RWPE2 (cell line): ENCODE results near the gene CARTPT.

Experiments used
- ATAC-seq: fragments of 200-7000 bp; cut with Tn5 transposase; 3 replicates; pipeline ENCODE4 v1.9.1; 2021; ENCODE audit warnings: low read depth
- DNase-seq: peaks from one replicate; pipeline ENCODE4 v3.0.0-alpha.2; 2020; ENCODE audit warnings: low spot score
- H3K27ac ChIP-seq: fragments of 450-650 bp; 2 replicates; pipeline ENCODE4 v1.5.1; 2017; ENCODE audit warnings: mild to moderate bottlenecking; ENCODE audit not compliant: poor library complexity, severe bottlenecking
- H3K27me3 ChIP-seq: fragments of 250-450 bp; sonication (Bioruptor Pico); 2 replicates; pipeline ENCODE4 v1.5.1; 2021; ENCODE audit warnings: mild to moderate bottlenecking, moderate library complexity; ENCODE audit not compliant: insufficient read depth, poor library complexity, severe bottlenecking
- H3K36me3 ChIP-seq: fragments of 250-450 bp; sonication (Bioruptor Pico); 2 replicates; pipeline ENCODE4 v1.5.1; 2020; ENCODE audit warnings: low read depth, mild to moderate bottlenecking, moderate library complexity
- H3K4me1 ChIP-seq: fragments of 250-450 bp; sonication (Bioruptor Pico); 2 replicates; pipeline ENCODE4 v1.5.1; 2021; ENCODE audit warnings: mild to moderate bottlenecking, moderate library complexity; ENCODE audit not compliant: insufficient read depth, poor library complexity, severe bottlenecking
- H3K4me3 ChIP-seq: fragments of 250-450 bp; sonication (Bioruptor Pico); 2 replicates; pipeline ENCODE4 v1.5.1; 2021; ENCODE audit warnings: mild to moderate bottlenecking, moderate library complexity; ENCODE audit not compliant: severe bottlenecking
- H3K9me3 ChIP-seq: fragments of 250-450 bp; sonication (Bioruptor Pico); 2 replicates; pipeline ENCODE4 v1.5.1; 2021; ENCODE audit warnings: mild to moderate bottlenecking, moderate library complexity; ENCODE audit not compliant: severe bottlenecking
- CTCF ChIP-seq: fragments of 450-650 bp; IDR thresholded peaks from one replicate; pipeline ENCODE4 v1.5.1; 2017; ENCODE audit warnings: mild to moderate bottlenecking, moderate library complexity; ENCODE audit not compliant: poor library complexity, severe bottlenecking

The CARTPT gene

DNA sequence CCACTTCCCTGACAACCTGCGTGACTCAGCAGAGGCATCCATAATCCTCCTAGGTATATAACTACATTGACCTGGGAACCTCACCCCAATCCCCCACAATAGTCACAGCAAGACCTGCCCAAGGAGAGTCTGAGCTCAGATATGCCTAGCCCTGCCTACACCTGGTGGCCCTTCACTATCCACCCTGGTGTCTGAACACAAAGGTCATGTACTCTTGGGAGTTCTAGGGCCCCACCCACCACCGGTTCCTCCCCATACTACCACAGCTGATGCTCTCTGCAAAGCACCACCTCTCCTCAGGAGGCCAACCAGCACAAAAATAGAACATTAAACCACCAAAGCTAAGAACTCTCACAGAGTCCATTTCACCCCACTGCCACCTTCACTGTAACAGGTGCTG lies 34.8 kb upstream of the CARTPT start:
- TF ChIP-seq CTCF: no peak
- no peak overlapping the region for H3K4me3 ChIP-seq
- H3K9me3 ChIP-seq: no peaks in the 10 kb centered on the region
- H3K27ac ChIP-seq: no peak overlapping the region
- DNase-seq (no peak), ATAC-seq (no peak)
- no peaks in the 10 kb centered on the region for H3K4me1 ChIP-seq
- no peaks in the 10 kb centered on the region for H3K36me3 ChIP-seq
- peaks cover 9% of the 10 kb centered on the region for H3K27me3 ChIP-seq

- peaks cover 29% of the 10 kb centered on the region for H3K27me3 ChIP-seq
- no peak overlapping the region for H3K27ac ChIP-seq
- no peak overlapping the region for H3K4me3 ChIP-seq
- no peaks in the 10 kb centered on the region for H3K4me1 ChIP-seq
- ATAC-seq (no peak), DNase-seq (no peak)
- no peak for TF ChIP-seq CTCF
- H3K9me3 ChIP-seq: no peaks in the 10 kb centered on the region
- H3K36me3 ChIP-seq: no peaks in the 10 kb centered on the region
Observed at GRCh38 chr5:71693828-71694427, 25.1 kb upstream of the CARTPT start.

DNA sequence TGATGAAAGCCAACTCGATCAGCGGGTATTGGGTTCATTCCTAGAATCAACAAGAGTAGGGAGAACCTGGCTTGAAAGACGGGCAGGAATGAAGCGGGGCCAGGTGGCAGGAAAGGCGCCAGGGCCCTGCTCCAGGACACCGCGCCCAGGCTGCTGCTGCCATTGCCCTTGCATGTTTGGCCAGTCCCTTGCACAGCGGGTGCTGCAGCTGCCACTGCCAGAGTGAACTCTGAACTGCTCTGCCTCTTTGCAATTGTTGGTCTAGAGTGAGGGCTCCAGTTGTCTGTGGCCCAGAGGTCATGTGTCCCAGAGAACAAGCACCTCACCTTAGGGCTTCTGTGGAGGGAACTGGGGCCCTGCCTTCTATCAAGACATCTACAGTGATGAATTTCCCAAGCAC lies 24.0 kb upstream of the CARTPT start:
- H3K36me3 ChIP-seq: no peaks in the 10 kb centered on the region
- no peaks in the 10 kb centered on the region for H3K9me3 ChIP-seq
- no peak overlapping the region for H3K27ac ChIP-seq
- ATAC-seq (no peak), DNase-seq (no peak)
- H3K4me3 ChIP-seq: no peak overlapping the region
- no peak for TF ChIP-seq CTCF
- H3K4me1 ChIP-seq: no peaks in the 10 kb centered on the region
- H3K27me3 ChIP-seq: peaks cover 24% of the 10 kb centered on the region

DNA sequence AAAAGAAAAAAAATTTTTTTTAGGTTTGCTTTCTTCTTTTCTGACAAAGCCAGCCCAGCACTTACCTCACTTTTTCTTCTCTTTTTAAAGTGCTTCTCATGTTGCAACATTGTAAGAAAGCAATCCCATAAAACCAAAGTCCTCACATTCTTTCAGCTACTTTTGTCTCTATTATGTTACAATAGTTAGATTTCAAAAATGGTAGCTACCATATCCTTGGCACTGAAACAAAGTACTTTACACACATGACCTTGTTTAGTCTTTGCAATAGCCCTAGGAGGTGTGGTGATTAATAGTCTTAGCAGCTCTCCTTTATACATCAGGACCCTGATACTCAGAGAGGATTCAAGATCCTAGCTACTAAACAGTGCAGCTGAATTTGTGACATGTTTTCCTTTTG lies 23.5 kb upstream of the CARTPT start:
- H3K27ac ChIP-seq: no peak overlapping the region
- no peak for TF ChIP-seq CTCF
- no peaks in the 10 kb centered on the region for H3K36me3 ChIP-seq
- ATAC-seq: no peak
- H3K4me1 ChIP-seq: no peaks in the 10 kb centered on the region
- H3K4me3 ChIP-seq: no peak overlapping the region
- peaks cover 21% of the 10 kb centered on the region for H3K27me3 ChIP-seq
- no peaks in the 10 kb centered on the region for H3K9me3 ChIP-seq
- DNase-seq: no peak

DNA sequence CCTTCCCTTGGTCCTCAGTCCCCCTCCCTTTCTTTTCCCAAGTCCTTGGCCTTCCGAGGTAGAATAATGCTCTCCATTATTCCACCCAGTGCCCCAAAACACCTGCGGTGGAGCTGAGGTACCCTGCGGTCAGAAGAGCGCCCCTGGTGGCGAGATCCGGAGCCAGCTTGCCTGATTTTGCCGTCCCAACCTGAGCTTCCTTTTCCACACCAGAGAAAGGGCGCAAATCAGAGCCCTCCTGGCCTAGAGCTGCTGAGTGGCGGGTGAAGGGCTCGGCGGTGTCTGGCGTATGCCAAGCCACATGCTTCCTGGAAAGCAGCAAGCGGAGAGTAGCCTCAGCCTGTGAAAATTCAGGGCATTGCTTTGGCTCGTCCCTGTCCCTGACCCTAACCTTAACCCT lies 21.1 kb upstream of the CARTPT start:
- DNase-seq: no peak
- TF ChIP-seq CTCF: peak; percentile 45
- H3K27me3 ChIP-seq: peaks cover 19% of the 10 kb centered on the region
- no peaks in the 10 kb centered on the region for H3K9me3 ChIP-seq
- no peaks in the 10 kb centered on the region for H3K36me3 ChIP-seq
- H3K27ac ChIP-seq: no peak overlapping the region
- no peaks in the 10 kb centered on the region for H3K4me1 ChIP-seq
- no peak overlapping the region for H3K4me3 ChIP-seq
- ATAC-seq: no peak
